Immature natural killer cell (primary cell): ENCODE results near the gene C9orf50. TPM values are rescaled to one million over a fixed set of nuclear protein-coding genes. Genes with fewer than 3 reads are reported as not detected.

Source experiments
- DNase-seq, 3 donors: peaks; one replicate each; pipeline ENCODE4 v3.0.0; 2022; ENCODE audit warnings: mixed read lengths in 1 of 3
- H3K27ac Mint-ChIP-seq, 6 donors: one replicate each; pipeline ENCODE4 v1.8.0; 2020; ENCODE audit warnings: mixed read lengths in 6 of 6, mild to moderate bottlenecking in 5 of 6, inconsistent platforms in 4 of 6, moderate library complexity in 3 of 6
- H3K27me3 Mint-ChIP-seq, 3 donors: one replicate each; pipeline ENCODE4 v1.8.0; 2020 to 2021; ENCODE audit warnings: low read depth in 3 of 3, mild to moderate bottlenecking in 3 of 3, mixed read lengths in 3 of 3, moderate library complexity in 3 of 3, inconsistent platforms in 1 of 3
- H3K36me3 Mint-ChIP-seq, 3 donors: one replicate each; pipeline ENCODE4 v1.8.0; 2020; ENCODE audit warnings: mixed read lengths in 3 of 3, inconsistent platforms in 2 of 3, mild to moderate bottlenecking in 2 of 3
- H3K4me1 Mint-ChIP-seq, 2 donors: one replicate each; pipeline ENCODE4 v1.8.0; 2020; ENCODE audit warnings: inconsistent platforms in 2 of 2, mild to moderate bottlenecking in 2 of 2, mixed read lengths in 2 of 2, moderate library complexity in 1 of 2
- H3K4me3 Mint-ChIP-seq, 5 donors: one replicate each; pipeline ENCODE4 v1.8.0; 2020; ENCODE audit warnings: mild to moderate bottlenecking in 5 of 5, mixed read lengths in 5 of 5, inconsistent platforms in 3 of 5, moderate library complexity in 3 of 5
- H3K9me3 Mint-ChIP-seq, 6 donors: one replicate each; pipeline ENCODE4 v1.8.0; 2020; ENCODE audit warnings: mild to moderate bottlenecking in 6 of 6, mixed read lengths in 6 of 6, inconsistent platforms in 4 of 6, moderate library complexity in 3 of 6
- polyA plus RNA-seq, 3 donors: library from polyadenylated mRNA; unstranded; fragments of 300-500 nt; fragmentation: Illumina TruSeq; gene quantifications; one replicate each; pipeline ENCODE4 v1.2.3, GENCODE V29; 2021

C9orf50 gene
- polyA plus RNA-seq, 3 donors from 2014 or later = not detected

- Mint-ChIP-seq H3K36me3 (peaks cover 0 to 3% (median 0%) of the 10 kb centered on the region in 3 donors), H3K4me3 (peak overlapping the region; percentile 61 to 83 (median 81)), H3K27ac (peak overlapping the region in 1 of 6 donors; percentile 22), H3K9me3 (no peaks in the 10 kb centered on the region), H3K4me1 (peaks cover 10 to 12% of the 10 kb centered on the region in 2 donors), H3K27me3 (peaks cover 4 to 17% (median 13%) of the 10 kb centered on the region in 3 donors)
- no peak for DNase-seq
Measured at GRCh38 chr9:129569502-129570449, 51.1 kb downstream of the C9orf50 start.

- H3K36me3 Mint-ChIP-seq = peaks cover 0 to 3% (median 0%) of the 10 kb centered on the region in 3 donors
- H3K27ac Mint-ChIP-seq = peak overlapping the region in 1 of 6 donors; percentile 28
- DNase-seq = no peak
- no peaks in the 10 kb centered on the region for H3K9me3 Mint-ChIP-seq
- H3K4me3 Mint-ChIP-seq = peak overlapping the region; percentile 54 to 83 (median 81)
- peaks cover 6 to 17% (median 13%) of the 10 kb centered on the region in 3 donors for H3K27me3 Mint-ChIP-seq
- peaks cover 10 to 12% of the 10 kb centered on the region in 2 donors for H3K4me1 Mint-ChIP-seq
Measured at GRCh38 chr9:129568560-129569501, 52.1 kb downstream of the C9orf50 start.

GRCh38 chr9:129567842-129568559 lies 52.9 kb downstream of the C9orf50 start:
- Mint-ChIP-seq H3K9me3 (no peaks in the 10 kb centered on the region), H3K27me3 (peaks cover 6 to 17% (median 13%) of the 10 kb centered on the region in 3 donors), H3K27ac (no peak overlapping the region), H3K4me1 (peaks cover 10 to 12% of the 10 kb centered on the region in 2 donors), H3K4me3 (peak overlapping the region; percentile 54 to 74 (median 68)), H3K36me3 (peaks cover 0 to 3% (median 0%) of the 10 kb centered on the region in 3 donors)
- no peak for DNase-seq

- Mint-ChIP-seq H3K36me3 (peaks cover 0 to 3% (median 0%) of the 10 kb centered on the region in 3 donors), H3K9me3 (no peaks in the 10 kb centered on the region), H3K27ac (no peak overlapping the region), H3K4me3 (no peak overlapping the region), H3K4me1 (peaks cover 10 to 12% of the 10 kb centered on the region in 2 donors), H3K27me3 (peaks cover 5 to 19% (median 13%) of the 10 kb centered on the region in 3 donors)
- DNase-seq = no peak
Measured at GRCh38 chr9:129567329-129567728, 53.6 kb downstream of the C9orf50 start.

- Mint-ChIP-seq H3K36me3 (peaks cover 0 to 3% (median 0%) of the 10 kb centered on the region in 3 donors), H3K9me3 (no peaks in the 10 kb centered on the region), H3K4me1 (peaks cover 10 to 12% of the 10 kb centered on the region in 2 donors), H3K27ac (no peak overlapping the region), H3K4me3 (no peak overlapping the region), H3K27me3 (peaks cover 5 to 21% (median 13%) of the 10 kb centered on the region in 3 donors)
- DNase-seq = no peak
Measured at GRCh38 chr9:129566563-129567266, 54.2 kb downstream of the C9orf50 start.

- Mint-ChIP-seq H3K36me3 (no peaks in the 10 kb centered on the region), H3K9me3 (no peaks in the 10 kb centered on the region), H3K4me3 (no peak overlapping the region), H3K27me3 (peaks cover 3 to 9% (median 5%) of the 10 kb centered on the region in 3 donors), H3K27ac (no peak overlapping the region), H3K4me1 (peaks cover under 1% of the 10 kb centered on the region in 2 donors)
- no peak for DNase-seq
Measured at GRCh38 chr9:129562917-129563316, 58.0 kb downstream of the C9orf50 start.

GRCh38 chr9:129562514-129562913 lies 58.4 kb downstream of the C9orf50 start:
- Mint-ChIP-seq H3K27ac (no peak overlapping the region), H3K4me3 (no peak overlapping the region)

More at GRCh38 chr9:129562514-129562913, 58.4 kb downstream of the C9orf50 start:
- Mint-ChIP-seq H3K36me3 (no peaks in the 10 kb centered on the region), H3K9me3 (no peaks in the 10 kb centered on the region), H3K4me1 (no peaks in the 10 kb centered on the region), H3K27me3 (peaks cover 2 to 9% (median 5%) of the 10 kb centered on the region in 3 donors)
- no peak for DNase-seq

Other genes starting within 250 kb of the C9orf50 start
- gene NTMT1, start 5.1 kb upstream of the C9orf50 start, polyA plus RNA-seq = 10 to 100 TPM; 33.8 to 41.3 (median 35.8) TPM
- gene ASB6, start 21.1 kb upstream of the C9orf50 start, polyA plus RNA-seq = 10 to 100 TPM; 13.9 to 26.6 (median 19.9) TPM
- under 1 TPM in 1 of 3 donors, not detected in 2; 0.18 TPM for gene PRRX2, start 44.5 kb upstream of the C9orf50 start, polyA plus RNA-seq
- not detected for gene PTGES, start 131.9 kb upstream of the C9orf50 start, polyA plus RNA-seq
- 10 to 100 TPM; 23.2 to 45.1 (median 25.8) TPM for gene TOR1B, start 182.1 kb upstream of the C9orf50 start, polyA plus RNA-seq
- gene TOR1A, start 203.0 kb upstream of the C9orf50 start, polyA plus RNA-seq = 100 to 1,000 TPM in 2 of 3 donors, 10 to 100 TPM in 1; 89.3 to 131 (median 108) TPM
- 100 to 1,000 TPM; 147 to 196 (median 173) TPM for gene C9orf78, start 214.2 kb upstream of the C9orf50 start, polyA plus RNA-seq
- 10 to 100 TPM; 21.6 to 51.8 (median 25.1) TPM for gene USP20, start 214.4 kb upstream of the C9orf50 start, polyA plus RNA-seq